CD14-positive monocyte (primary cell): ENCODE measurements around the gene BBS2. TPM values are rescaled to one million over a fixed set of nuclear protein-coding genes. Genes with fewer than 3 reads are reported as not detected.

Experiments
- DNase-seq, 3 donors: peaks; one replicate each; pipeline ENCODE4 v3.0.0-alpha.2; 2011 to 2022
- H2AFZ ChIP-seq: 2 replicates; pipeline ENCODE4 v1.6.0; 2012; ENCODE audit warnings: mild to moderate bottlenecking, low read depth, low read length, inconsistent platforms; ENCODE audit not compliant: insufficient read depth, poor library complexity, severe bottlenecking
- H3K27ac ChIP-seq, 2 donors: 1 replicate in 1 of 2; 2 replicates in 1 of 2; pipeline ENCODE4 v1.5.1; 2012 to 2013; ENCODE audit warnings: low read length in 2 of 2, control low read depth in 1 of 2, inconsistent platforms in 1 of 2, low read depth in 1 of 2, mild to moderate bottlenecking in 1 of 2
- H3K27me3 ChIP-seq, 2 donors: one replicate each; pipeline versions ENCODE4 v1.6.0 to v1.6.1; 2011 to 2013; ENCODE audit warnings: low read length in 2 of 2; ENCODE audit not compliant: control insufficient read depth in 2 of 2, insufficient read depth in 2 of 2
- H3K36me3 ChIP-seq, 2 donors: replicated peaks in 1 of 2; 1 replicate in 1 of 2; 2 replicates in 1 of 2; pipeline versions ENCODE4 v1.5.1 to v1.6.1; 2012 to 2013; ENCODE audit warnings: low read length in 2 of 2, control low read depth in 1 of 2, inconsistent platforms in 1 of 2, mild to moderate bottlenecking in 1 of 2; ENCODE audit not compliant: insufficient read depth in 2 of 2, control insufficient read depth in 1 of 2
- H3K4me1 ChIP-seq, 2 donors: 1 replicate in 1 of 2; 2 replicates in 1 of 2; pipeline versions ENCODE4 v1.5.1 to v1.6.1; 2012 to 2013; ENCODE audit warnings: low read length in 2 of 2, control low read depth in 1 of 2, inconsistent platforms in 1 of 2, mild to moderate bottlenecking in 1 of 2, moderate library complexity in 1 of 2; ENCODE audit not compliant: insufficient read depth in 2 of 2, control insufficient read depth in 1 of 2
- H3K4me2 ChIP-seq: replicated peaks from 2 replicates; pipeline ENCODE3; 2012; ENCODE audit warnings: low read length, moderate library complexity, mild to moderate bottlenecking; ENCODE audit not compliant: poor library complexity, severe bottlenecking; ENCODE audit errors: extremely low read depth
- H3K4me3 ChIP-seq, 3 experiments: fragments of 200-600 bp in 1 of 3; sonication (generic) in 1 of 3; replicated peaks in 1 of 3; 1 replicate in 2 of 3; 2 replicates in 1 of 3; pipeline ENCODE4 v1.5.1; 2011 to 2013; ENCODE audit warnings: low read length in 3 of 3, mild to moderate bottlenecking in 3 of 3, control low read depth in 2 of 3, low read depth in 2 of 3, inconsistent platforms in 1 of 3, moderate library complexity in 1 of 3
- H3K79me2 ChIP-seq: 2 replicates; pipeline ENCODE4 v1.6.0; 2012; ENCODE audit warnings: mild to moderate bottlenecking, control low read depth, inconsistent platforms, low read length, moderate library complexity; ENCODE audit not compliant: insufficient read depth
- H3K9ac ChIP-seq: 2 replicates; pipeline ENCODE4 v1.6.0; 2017; ENCODE audit warnings: low read length, mild to moderate bottlenecking; ENCODE audit not compliant: insufficient read depth, poor library complexity, severe bottlenecking
- H3K9me3 ChIP-seq, 2 donors: replicated peaks in 1 of 2; 1 replicate in 1 of 2; 2 replicates in 1 of 2; pipeline versions ENCODE4 v1.5.1 to v1.6.1; 2012 to 2013; ENCODE audit warnings: low read length in 2 of 2, control low read depth in 1 of 2; ENCODE audit not compliant: control insufficient read depth in 1 of 2, insufficient read depth in 1 of 2
- H4K20me1 ChIP-seq: 2 replicates; pipeline ENCODE4 v1.6.0; 2012; ENCODE audit warnings: mild to moderate bottlenecking, low read length, control low read depth, moderate library complexity; ENCODE audit not compliant: insufficient read depth
- H3K27ac Mint-ChIP-seq, 7 donors: one replicate each; pipeline ENCODE4 v1.8.0; 2020; ENCODE audit warnings: mild to moderate bottlenecking in 7 of 7, mixed read lengths in 7 of 7, moderate library complexity in 6 of 7, inconsistent platforms in 2 of 7
- H3K27me3 Mint-ChIP-seq, 3 donors: one replicate each; pipeline ENCODE4 v1.8.0; 2021 to 2022; ENCODE audit warnings: low read depth in 3 of 3, mild to moderate bottlenecking in 3 of 3, mixed read lengths in 3 of 3, moderate library complexity in 3 of 3, inconsistent platforms in 1 of 3
- H3K36me3 Mint-ChIP-seq, 2 donors: one replicate each; pipeline ENCODE4 v1.8.0; 2020; ENCODE audit warnings: mixed read lengths in 2 of 2, inconsistent platforms in 1 of 2, mild to moderate bottlenecking in 1 of 2
- H3K4me1 Mint-ChIP-seq: one replicate; pipeline ENCODE4 v1.8.0; 2020; ENCODE audit warnings: mild to moderate bottlenecking, mixed read lengths
- H3K4me3 Mint-ChIP-seq, 2 donors: one replicate each; pipeline ENCODE4 v1.8.0; 2020; ENCODE audit warnings: mild to moderate bottlenecking in 2 of 2, mixed read lengths in 2 of 2, moderate library complexity in 1 of 2
- H3K9me3 Mint-ChIP-seq, 7 donors: one replicate each; pipeline ENCODE4 v1.8.0; 2020 to 2022; ENCODE audit warnings: mixed read lengths in 7 of 7, mild to moderate bottlenecking in 6 of 7, moderate library complexity in 6 of 7, inconsistent platforms in 2 of 7
- CTCF ChIP-seq: fragments of 200-600 bp; IDR thresholded peaks from one replicate; pipeline ENCODE4 v1.8.0; 2022; ENCODE audit warnings: antibody characterized with exemption, mild to moderate bottlenecking
- WGBS: methylation state at CpG from one replicate; pipeline ENCODE4 v1.1.5; 2013; ENCODE audit warnings: missing lambda C conversion rate; ENCODE audit not compliant: insufficient coverage; 5-methylcytosine and 5-hydroxymethylcytosine counted together
- intact Hi-C, 2 donors: fragments of 100-400 bp; cut with micrococcal nuclease; formaldehyde crosslinking; loops; one replicate each; pipeline versions ENCODE4 v1.15.0 to v1.15.1; 2023
- polyA plus RNA-seq, 3 donors: library from polyadenylated mRNA; depleted of rRNA in 1 of 3; unstranded in 2 of 3; stranded (reverse) in 1 of 3; fragments of 300-500 nt in 2 of 3; fragments of >200 nt in 1 of 3; fragmentation: Illumina TruSeq in 2 of 3; gene quantifications; 1 replicate in 2 of 3; 2 replicates in 1 of 3; pipeline ENCODE4 v1.2.3, GENCODE V29; 2012 to 2021

BBS2 gene
- polyA plus RNA-seq, 3 donors: 16.6 to 35.5 (median 18.8) TPM

- DNase-seq: no peak
- Histone ChIP-seq H3K4me2 (no peak overlapping the region), H4K20me1 (no peaks in the 10 kb centered on the region), H3K27me3 (no peaks in the 10 kb centered on the region), H3K9me3 (no peaks in the 10 kb centered on the region), H3K27ac (no peak overlapping the region), H3K36me3 (peaks cover 64 to 94% of the 10 kb centered on the region in 2 donors), H2AFZ (no peak overlapping the region), H3K9ac (no peak overlapping the region), H3K79me2 (no peaks in the 10 kb centered on the region), H3K4me1 (no peaks in the 10 kb centered on the region), H3K4me3 (no peak overlapping the region)
- Mint-ChIP-seq H3K27me3 (no peaks in the 10 kb centered on the region), H3K27ac (peak overlapping the region in 1 of 7 donors; percentile 32), H3K36me3 (peaks cover 68 to 84% of the 10 kb centered on the region in 2 donors), H3K4me1 (peaks cover 2% of the 10 kb centered on the region), H3K9me3 (no peaks in the 10 kb centered on the region), H3K4me3 (no peak overlapping the region)
- TF ChIP-seq CTCF: no peak
- intact Hi-C loops: no loop called here
- WGBS: no CpG with 5 or more reads among the region's 2 CpGs
These were observed 42.5 kb downstream of the BBS2 start for GRCh38 chr16:56477096-56477878.

DNA sequence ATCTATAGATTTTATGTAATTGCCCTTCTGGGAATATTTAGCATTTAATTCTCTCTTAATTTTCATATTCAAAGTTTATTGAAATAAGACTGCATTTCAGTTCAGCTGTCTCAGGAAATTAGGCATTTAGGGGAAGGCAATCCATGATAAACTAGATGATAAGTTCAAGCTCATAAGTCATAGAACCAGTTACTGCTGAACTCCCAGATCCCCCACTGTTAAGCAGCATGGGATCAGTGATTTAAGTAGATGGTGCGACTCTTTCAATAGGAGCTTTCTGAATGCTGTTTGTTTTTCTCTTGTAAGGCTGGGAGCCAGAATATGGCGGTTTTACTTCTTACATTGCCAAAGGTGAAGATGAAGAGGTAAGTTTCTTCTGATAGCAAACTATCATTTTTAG lies 44.6 kb downstream of the BBS2 start:
- Histone ChIP-seq H3K27ac (no peak overlapping the region), H3K27me3 (no peaks in the 10 kb centered on the region), H3K4me1 (no peaks in the 10 kb centered on the region), H2AFZ (no peak overlapping the region), H3K9me3 (no peaks in the 10 kb centered on the region), H3K4me2 (no peak overlapping the region), H3K36me3 (peaks cover 81 to 98% of the 10 kb centered on the region in 2 donors), H4K20me1 (no peaks in the 10 kb centered on the region), H3K4me3 (no peak overlapping the region), H3K79me2 (no peaks in the 10 kb centered on the region), H3K9ac (no peak overlapping the region)
- Mint-ChIP-seq H3K9me3 (no peaks in the 10 kb centered on the region), H3K27me3 (no peaks in the 10 kb centered on the region), H3K4me1 (peaks cover 2% of the 10 kb centered on the region), H3K4me3 (no peak overlapping the region), H3K27ac (no peak overlapping the region), H3K36me3 (peaks cover 76 to 96% of the 10 kb centered on the region in 2 donors)
- WGBS: no CpG with 5 or more reads among the region's 2 CpGs
- intact Hi-C loops: no loop called here
- no peak for DNase-seq
- TF ChIP-seq CTCF: no peak
